Tracheal epithelial cell (primary cell): ENCODE data around the gene DMGDH. TPM values are rescaled to one million over a fixed set of nuclear protein-coding genes. Genes with fewer than 3 reads are reported as not detected.

Experiments used
- total RNA-seq: library from RNA; depleted of rRNA; stranded (reverse); fragments of >200 nt; gene quantifications from 2 replicates; pipeline ENCODE4 v1.2.1, GENCODE V29; 2014

The DMGDH gene
- total RNA-seq = 2.7 and 9.2 TPM in 2 replicates

GRCh38 chr5:79069488-79070349, at the start of gene DMGDH, which contains the start of gene BHMT2:
TSS of gene DMGDH (minus strand) at chr5:79069674. CDS start at chr5:79069620, 54 bp downstream.
TSS of gene BHMT2 (plus strand) at chr5:79069767. CDS start at chr5:79069783, 16 bp downstream.

GRCh38 chr5:79111387-79111959, 42.0 kb upstream of the DMGDH start, which contains the start of gene BHMT:
TSS of gene BHMT (plus strand) at chr5:79111809. CDS start at chr5:79111886, 77 bp downstream.

GRCh38 chr5:78985116-78985724, 84.3 kb downstream of the DMGDH start, which contains the start of gene ARSB:
TSS of gene ARSB (minus strand) at chr5:78985310. CDS start at chr5:78985248, 62 bp downstream.

Other genes starting within 250 kb of the DMGDH start
- gene ARSB, start 84.4 kb downstream of the DMGDH start, total RNA-seq = 1.7 and 5.3 TPM in 2 replicates
- 3.9 TPM in 1 of 2 replicates, not detected in the other for gene BHMT2, start 93 bp upstream of the DMGDH start, total RNA-seq
- gene BHMT, start 42.1 kb upstream of the DMGDH start, total RNA-seq = 0.24 TPM in 1 of 2 replicates, not detected in the other
- 10.6 and 16.6 TPM in 2 replicates for gene JMY, start 166.5 kb upstream of the DMGDH start, total RNA-seq